Activated T-helper 9 cell treated with anti-CD3 and anti-CD28 coated beads, Interleukin-2, amount 50 U/mL, for 16 hours (primary cell): ENCODE results near the gene CYP2W1.

ENCODE experiments used
- DNase-seq: peaks from one replicate; pipeline ENCODE4 v3.0.0-alpha.2; 2020; ENCODE audit warnings: low read depth

The CYP2W1 gene

DNA sequence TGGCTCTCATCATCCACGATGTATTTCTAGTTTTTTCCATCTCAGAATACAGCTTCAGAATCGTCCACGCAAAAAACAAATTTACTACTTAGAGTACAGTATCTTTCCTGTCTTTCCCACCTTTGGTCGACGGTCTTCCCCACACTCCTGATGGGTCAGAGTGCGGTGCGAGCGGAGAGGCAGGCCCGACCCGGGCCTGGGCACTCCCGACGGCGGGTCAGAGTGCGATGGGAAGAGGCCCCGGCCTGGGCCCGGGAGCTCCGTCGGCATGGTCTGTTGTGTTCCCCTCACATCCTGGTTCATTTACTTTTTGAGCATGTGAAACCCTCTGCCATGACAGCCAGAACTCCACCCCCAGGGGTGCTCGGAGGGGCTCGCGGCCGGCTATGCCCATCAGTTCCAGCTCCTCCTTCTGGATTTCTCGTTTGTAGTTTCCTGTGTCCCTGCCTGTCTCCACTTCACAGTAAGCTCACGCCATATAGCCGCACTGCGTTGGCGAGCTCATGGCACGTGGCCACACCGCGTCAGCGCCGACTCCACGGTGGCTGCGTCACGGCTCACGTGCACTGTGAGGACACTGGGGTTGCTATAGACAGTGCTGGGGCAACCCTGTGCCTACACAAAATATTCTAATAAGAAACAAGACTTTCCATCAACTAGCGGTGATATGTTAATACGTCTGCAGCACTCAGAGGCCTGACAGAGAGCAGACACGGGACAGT, 15.5 kb upstream of the CYP2W1 start:
- DNase-seq: no peak

DNA sequence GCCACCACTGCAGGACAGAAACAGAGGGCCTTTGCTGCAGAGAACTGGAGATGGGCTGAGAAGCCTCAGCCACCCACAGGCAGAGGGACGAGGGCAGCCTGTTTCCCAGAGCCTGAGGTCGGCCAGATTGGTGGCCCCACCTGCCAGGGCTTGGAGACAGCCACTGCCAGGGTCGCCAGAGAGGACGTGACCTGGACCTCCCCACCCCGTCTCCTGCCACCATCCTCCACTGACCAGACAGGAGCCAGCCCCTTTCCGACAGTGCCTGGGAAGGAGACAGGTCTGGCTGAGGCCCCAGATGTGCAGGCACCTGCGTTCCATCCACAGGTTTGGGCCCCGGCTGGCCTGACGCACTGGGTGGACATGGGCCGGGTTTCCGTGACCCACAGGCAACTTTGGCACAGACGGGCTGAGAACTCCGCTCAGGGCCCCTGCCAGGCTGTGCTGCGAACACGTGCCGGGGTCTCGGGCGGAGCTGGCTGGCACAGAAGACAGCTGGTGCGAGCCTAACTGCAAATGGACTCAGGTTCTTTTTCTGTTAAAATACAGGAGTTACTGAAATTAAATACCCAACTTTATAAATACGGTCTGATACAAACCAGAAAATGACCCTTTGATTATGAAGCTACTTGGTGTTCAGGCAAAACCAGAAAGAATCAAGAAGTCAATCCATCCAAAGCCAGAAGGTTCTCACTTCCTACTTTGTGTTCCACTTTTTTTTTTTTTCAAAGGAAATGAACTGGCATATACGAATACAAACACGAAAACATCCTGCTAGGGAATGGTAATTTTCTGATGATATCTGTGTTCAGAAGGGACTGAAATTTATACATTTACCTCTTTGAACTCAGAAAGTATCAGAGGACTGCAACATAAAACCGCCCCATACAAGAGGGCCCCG, 14.5 kb upstream of the CYP2W1 start:
- DNase-seq: no peak

- DNase-seq: no peak
Measured at GRCh38 chr7:969403-969802, 13.6 kb upstream of the CYP2W1 start.

GRCh38 chr7:970744-971143, 12.2 kb upstream of the CYP2W1 start:
- no peak for DNase-seq

GRCh38 chr7:972110-972509, 10.9 kb upstream of the CYP2W1 start:
- DNase-seq: no peak

DNA sequence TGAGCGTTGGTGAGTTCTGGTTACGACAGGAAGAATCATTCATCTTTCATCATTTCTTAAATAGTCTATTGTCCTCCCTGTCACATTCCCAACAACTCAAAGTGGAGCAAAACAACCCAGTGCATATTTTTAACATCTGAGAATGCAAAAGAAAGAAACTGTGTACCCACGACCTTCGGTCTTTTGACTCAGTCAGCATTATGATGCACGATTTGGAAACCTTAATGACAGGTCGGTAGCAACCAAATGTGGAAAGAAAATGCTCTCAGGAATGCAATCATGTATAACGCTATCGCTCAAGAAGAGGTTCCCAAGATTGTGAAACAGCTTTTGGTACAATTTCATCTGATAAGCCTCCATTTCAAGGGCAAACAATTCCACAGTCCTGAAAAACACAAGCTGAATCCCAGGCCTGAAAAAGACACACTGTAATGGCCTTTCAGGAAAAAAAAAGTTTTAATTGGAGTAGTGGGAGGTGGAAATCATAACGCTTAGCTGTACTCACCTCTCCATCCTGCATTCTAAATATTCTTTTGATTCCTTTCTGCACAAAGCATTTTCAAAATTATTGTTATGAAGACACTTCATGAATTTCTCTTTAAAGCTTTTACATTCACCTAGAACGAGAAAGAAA, 10.2 kb upstream of the CYP2W1 start:
- DNase-seq: no peak

- DNase-seq: no peak
Measured at GRCh38 chr7:973312-973711, 9.7 kb upstream of the CYP2W1 start.

DNA sequence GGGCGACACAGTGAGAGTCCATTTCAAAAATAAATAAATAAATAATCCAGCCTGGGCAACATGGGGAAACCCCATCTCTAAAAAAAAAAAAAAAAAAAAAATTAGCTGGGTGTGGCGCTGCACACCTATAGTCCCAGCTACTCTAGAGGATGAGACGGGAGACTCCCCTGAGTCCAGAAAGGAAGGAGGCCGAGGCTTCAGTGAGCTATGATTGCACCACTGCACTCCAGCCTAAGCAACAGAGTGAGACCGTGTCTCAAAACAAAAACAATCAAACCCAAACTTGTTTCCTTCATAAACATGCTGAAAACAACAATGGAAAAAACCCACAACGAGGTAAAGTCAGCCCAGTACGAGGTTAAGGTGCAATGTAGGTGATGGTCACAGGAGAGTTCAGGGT, 8.8 kb upstream of the CYP2W1 start:
- no peak for DNase-seq

DNA sequence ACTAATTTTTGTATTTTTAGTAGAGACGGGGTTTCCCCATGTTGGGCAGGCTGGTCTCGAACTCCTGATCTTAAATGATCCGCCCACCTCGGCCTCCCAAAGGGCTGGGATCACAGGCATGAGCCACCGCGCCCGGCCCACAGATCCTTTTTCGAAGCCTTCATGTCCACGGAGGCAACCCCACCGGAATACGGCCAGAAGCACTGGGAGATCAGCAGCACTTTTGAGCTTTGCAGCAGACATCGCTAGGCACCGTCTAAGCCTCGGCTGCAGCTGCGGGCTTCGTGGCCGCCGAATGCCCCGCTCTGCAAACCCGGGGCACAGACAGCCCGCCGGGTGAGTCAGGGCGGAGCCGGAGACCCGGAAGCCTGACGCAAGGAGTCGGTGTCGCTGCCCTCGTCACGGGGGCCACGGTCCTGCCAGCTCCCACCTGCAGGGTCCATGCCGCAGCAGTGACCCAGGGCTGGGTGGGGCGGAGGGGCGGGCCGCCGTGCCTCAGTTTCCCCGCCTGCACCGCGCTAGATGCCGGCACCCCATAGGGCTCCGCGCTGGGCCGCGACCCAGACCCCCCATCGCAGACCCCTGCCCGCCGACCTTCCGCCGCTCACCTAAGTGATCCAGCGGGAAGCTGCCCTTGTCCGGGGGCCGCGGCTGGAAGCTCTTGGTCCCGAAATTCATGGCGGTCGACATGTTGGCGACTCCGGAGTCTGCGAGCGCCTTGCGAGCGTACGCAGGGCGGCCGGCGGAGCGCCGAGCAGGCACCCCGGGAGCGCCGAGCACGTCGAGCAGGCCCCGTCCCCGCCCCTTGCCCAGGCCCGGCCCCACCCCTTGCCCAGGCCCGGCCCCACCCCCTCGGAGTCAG, 7.9 kb upstream of the CYP2W1 start, which contains the start of gene COX19:
Gene COX19, minus strand, starts transcription at position 730 of the 862 bp plus-strand sequence. Its CDS starts 40 bp downstream, at position 690.
- peak; percentile 88 for DNase-seq

GRCh38 chr7:975702-976473, 7.1 kb upstream of the CYP2W1 start:
- no peak for DNase-seq

DNA sequence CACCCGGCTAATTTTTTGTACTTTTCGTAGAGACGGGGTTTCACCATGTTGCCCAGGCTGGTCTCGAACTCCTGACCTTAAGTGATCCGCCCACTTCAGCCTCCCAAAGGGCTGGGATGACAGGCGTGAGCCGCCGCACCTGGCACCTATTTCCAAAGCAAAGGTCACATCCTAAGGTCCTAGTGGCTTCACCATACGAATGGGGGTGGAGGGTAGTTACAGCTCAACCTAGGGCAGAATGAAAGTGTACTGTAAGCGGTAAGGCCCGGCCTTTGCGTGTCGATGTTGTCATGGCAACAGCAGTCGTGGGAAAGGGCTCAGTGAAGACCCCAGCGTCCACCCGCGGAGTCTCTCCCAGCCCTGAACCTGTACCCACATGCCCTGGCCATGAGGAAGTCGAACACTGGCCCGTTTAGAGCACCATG, 6.1 kb upstream of the CYP2W1 start:
- no peak for DNase-seq

DNA sequence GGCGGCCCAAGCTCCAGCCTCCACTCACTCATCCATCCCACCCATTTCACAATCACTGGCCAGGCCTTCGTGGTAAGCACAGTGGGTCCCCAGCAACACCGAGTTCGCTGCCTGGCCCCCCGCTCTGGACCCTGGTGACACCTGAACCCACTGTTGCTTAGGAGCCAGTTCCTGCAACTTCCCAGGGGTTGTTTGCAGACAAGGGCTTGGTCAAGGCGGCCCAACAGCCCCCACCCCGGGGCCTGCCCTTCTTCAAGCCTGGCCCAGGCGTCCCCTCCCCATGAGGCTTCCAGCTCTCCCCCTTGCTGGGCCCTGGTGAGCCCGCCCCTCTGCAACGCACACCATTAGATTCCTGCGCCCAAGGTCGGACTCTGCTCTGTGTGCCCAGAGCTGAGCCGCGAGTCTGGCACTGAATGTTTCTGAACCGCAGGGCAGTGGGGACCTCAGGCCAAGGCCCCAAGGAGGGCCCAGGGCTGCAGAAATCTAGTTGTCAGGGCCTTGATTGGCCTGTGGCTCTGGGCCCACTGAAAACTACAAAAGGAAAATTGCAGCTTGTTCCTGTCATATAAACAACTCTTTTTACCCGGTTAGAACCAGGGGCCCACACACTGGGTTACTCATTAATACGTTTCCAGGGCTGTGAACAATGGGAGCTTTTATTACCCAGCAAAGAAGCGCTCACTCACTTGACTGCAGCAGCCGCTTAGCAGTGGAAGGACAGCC, 5.5 kb upstream of the CYP2W1 start:
- DNase-seq: no peak

DNA sequence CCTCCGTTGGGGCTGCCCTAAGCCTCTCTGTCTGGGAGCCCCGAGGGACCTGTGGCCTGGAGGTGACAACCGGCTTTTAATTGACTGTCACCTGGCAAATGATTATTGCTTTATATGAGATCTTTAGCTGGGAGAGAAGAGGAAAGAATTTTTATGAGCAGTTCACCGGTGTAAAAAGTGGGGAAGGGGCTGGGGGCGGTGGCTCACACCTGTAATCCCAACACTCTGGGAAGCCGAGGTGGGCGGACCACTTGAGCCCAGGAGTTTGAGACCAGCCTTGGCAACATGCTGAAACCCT, 5.0 kb upstream of the CYP2W1 start:
- DNase-seq: no peak

DNA sequence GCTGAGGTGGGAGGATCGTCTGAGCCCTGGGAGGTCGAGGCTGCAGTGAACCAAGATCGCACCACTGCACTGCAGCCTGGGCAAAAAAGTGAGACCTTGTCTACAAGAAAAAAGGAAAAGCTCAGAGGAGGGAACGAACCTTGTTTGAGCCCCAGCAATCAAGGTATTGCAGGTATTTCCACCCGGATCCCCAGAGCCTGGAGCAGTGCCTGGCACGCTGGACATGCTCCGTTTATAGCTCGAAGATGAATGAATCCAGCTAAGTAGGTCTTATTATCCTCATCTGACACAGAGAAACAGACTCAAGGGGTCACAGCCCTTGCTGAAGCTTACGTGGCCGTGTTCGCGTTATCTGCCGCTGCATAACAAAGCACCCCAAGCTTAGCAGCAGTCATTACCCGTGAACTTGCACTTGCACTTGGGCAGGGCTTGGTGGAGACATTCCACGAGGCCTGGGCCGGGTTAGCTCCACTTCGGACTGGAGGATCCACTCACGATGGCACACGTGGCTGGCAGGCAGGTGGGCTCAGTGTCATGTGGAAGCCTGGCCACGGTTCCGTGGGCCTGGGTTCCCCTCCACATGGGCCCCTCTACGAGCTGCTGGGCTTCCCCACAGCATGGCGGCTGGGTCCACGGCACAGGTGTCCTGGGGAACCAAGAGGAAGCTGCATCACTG, 4.4 kb upstream of the CYP2W1 start:
- DNase-seq: no peak

DNA sequence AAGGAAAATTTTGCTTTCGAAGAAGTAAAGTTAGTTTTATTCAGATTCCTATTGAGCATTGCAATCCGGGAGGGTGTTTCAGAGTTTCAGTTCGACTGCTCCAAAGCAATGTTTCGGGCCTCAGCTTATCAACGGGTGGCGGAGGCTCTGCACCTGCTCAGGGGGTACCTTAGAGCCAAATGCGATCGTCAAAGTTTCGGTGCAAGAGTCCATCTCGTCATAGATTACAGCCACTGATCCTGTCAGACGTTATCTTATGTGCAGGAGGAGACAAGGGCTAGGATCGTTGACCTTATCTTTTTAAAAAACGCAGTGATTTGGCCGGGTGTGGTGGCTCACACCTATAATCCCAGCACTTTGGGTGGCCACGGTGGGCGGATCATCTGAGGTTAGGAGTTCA, 3.8 kb upstream of the CYP2W1 start:
- no peak for DNase-seq

- no peak for DNase-seq
Measured at GRCh38 chr7:979886-980571, 3.0 kb upstream of the CYP2W1 start.

DNA sequence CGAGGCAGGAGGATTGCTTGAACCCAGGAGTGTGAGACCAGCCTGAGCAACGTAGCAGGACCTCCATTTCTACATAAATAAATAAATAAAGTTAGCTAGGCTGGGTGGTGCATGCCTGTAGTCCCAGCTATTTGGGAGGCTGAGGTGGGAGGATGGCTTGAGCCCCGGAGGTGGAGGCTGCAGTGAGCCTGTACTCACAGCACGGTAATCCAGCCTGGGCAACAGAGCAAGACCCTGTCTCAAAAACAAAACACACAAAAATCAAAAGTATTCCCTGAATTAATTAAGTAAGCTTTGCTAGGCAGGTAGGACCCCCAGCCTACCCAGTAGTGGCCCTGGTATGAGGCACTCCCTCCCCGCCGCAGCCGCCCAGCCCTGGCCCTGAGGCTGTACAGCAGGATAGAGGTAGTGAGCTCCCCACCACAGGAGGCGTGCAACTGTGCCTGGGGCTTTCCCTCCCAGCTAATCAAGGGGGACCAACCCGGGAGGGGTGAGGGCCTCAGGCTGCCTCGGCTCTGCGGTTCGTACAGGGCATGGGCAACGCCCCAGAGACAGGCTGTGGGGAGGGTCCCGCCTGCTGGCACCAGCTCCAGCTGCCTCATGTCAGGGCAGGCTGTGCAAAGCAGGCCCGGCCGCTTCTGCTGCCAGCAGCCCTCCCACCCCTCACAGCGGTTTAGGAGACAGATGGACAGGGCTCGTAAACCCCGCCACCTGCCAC, 1.0 kb upstream of the CYP2W1 start:
- DNase-seq: no peak

DNA sequence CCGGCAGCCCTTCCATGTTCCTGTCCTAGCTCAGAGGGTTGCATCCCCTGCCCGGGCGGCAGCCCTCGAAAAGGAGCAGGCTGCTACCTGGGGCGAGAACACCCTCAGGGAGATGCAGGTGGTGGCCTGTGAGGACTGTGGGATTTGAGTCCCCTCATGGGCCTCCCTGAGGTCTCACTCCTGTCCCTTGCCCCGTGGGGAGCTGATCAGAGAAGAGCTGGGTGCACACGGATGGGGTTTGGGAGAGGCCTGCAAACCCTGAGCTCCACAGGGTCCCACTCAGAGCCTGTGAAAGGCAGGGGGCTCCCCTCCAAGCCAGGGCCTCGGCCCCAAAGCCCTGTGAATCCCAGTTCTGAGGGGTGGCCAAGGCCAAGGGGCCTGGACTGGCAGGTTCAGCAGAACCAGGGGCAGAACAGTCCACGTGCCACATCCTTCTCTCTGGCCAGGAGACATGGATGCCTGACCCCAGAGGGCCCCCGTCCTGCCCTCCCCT, 424 bp upstream of the CYP2W1 start:
- no peak for DNase-seq
